HG03571 (cell line): ENCODE data around the gene HOXD1.

Experiments
- ATAC-seq: cut with Tn5 transposase; IDR thresholded peaks from one replicate; pipeline ENCODE4 v1.9.1; 2021; ENCODE audit not compliant: unreplicated experiment

Gene HOXD1

GRCh38 chr2:176234940-176235339, 46.5 kb downstream of the HOXD1 start:
- ATAC-seq: no peak

DNA sequence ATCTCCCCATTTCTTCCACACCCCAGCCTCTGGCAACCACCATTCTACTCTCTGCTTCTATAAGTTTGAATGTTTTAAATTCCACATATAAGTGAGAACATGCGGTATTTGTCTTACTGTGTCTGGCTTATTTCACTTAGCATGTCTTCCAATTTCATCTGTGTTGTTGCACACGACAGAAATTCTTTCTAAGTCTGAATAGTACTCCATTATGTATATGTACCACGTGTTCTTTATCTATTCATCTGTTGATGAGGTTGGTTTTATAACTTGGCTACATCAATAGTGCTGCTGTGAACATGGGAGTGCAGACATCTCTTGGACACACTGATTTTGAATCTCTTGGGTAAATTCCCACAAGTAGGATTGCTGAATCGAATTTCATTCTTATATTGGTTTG, 49.0 kb downstream of the HOXD1 start:
- no peak for ATAC-seq

DNA sequence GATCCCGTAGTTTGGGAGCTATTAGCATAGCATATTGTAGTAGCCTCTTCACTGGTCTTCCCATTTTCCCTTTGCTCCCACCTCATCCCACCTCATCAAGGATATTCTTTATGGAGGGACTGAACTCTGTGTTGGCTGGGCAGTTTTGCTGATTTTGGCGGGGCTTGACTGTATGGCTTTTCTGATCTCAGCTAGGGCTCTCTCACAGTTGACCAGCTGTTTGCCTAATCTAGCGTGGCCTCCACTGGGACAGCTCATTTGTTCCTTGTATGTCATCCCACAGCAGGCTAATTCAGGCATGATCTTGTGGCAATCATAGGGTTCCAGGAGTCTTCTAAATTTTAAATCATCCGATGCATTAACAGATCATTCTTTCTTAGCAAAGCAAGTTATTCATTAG, 50.6 kb downstream of the HOXD1 start:
- no peak for ATAC-seq

- ATAC-seq: no peak
These were observed 51.8 kb downstream of the HOXD1 start for GRCh38 chr2:176240301-176240700.
